ENCODE data around the gene ADGRB2.

Gene ADGRB2

DNA sequence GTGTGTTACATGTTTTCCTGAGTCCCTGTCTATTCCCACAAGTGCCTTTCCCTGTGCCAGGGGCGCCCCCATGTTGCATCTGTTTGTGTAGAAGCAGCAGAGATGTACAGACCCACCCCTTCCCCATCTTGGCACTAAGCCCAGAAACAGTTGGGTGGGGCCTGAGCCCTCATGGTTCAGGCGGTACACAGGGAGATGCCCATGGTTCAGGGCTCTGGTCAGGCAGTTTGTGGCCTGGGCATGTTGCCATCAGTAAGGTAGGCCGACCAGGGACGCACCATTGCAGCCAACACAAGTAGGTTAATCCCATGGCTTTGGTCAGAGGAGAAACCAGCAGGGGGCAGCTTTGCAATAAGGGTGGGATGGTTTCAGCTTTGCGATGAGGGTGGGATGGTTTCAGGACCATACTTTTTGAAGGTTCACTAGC lies 914 bp upstream of the ADGRB2 start:
- in situ Hi-C loops (cut with MboI; ENCODE audit: low sequenced_read_pairs) = no loop called here

DNA sequence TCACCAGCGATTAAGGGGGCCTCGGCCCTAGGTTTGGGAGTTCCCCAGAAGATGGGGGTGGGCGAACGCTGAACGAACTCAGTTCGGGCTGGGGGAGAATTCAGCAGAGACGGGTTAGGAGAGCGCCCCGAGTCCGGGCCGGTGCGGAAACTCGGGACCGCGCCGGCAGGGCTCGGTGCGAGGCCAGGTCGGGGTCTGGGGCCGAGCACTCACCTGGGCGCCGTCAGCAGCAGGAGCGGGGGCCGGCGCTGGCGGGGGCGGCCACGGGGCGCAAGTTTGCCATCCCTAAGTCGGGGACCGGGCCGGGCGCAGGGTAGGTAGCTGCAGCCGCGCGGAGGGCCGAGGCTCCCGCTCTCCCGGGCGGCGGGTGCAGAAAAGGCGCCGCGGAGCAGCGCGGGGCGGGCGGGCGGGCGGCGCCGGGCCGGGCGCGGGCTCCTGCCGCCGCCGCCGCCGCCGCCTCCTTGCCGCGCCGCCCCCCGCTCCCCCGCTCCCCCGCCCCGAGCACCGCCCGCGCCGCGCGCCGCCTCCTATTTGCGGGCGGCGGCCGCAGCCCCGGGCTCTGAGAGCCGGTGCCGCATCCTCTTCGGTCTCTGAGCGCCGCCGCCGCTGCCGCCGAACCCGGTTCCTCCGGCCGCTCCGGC lies 349 bp downstream of the ADGRB2 start:
- in situ Hi-C loops (cut with MboI; ENCODE audit: low sequenced_read_pairs) = no loop called here

DNA sequence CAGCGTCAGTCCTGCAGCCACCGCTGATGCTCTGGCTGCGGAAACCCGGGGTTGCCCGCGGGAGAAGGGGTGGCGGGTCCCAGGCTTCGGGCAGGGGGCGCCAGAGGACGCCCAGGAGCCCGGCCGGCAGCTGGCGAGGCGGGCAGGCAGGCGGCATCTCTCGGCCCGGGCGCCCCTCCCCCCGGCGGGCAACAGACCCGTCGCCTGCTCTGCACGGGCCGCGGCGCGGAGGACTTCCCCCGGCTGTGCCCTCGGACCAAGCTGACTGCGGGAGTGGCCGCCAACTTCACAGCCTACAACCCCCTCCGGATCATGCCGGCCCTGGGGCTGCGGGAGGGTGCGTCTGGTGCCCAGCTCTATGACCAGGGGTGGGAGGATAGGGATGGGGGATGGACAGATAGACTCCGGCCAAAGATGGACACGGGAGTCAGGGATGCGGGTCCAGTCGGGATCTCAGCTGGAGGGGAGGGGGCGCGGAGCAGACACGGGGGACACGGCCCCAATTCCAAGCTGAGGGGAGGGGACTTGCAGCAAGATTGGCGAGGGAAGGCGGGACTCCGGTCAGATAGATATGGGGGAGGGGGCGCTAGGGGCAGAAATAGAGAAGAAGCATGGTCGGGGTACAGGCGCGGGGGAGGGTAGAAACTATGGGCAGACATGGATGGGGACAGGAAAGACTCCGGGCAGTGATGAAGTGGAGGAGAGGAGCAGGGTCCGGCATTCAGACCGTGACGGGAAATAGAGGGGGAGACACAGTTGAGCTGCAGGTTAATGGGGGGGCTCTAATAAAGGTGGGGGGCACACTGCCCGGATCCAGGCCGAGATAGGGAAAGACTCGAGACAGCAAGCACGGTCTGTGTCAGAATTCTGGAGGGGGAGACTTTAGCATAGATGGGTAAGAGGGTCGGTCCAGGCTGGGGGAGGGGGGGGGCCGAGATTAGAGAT lies 1.1 kb downstream of the ADGRB2 start:
- in situ Hi-C loops (cut with MboI; ENCODE audit: low sequenced_read_pairs) = no loop called here

DNA sequence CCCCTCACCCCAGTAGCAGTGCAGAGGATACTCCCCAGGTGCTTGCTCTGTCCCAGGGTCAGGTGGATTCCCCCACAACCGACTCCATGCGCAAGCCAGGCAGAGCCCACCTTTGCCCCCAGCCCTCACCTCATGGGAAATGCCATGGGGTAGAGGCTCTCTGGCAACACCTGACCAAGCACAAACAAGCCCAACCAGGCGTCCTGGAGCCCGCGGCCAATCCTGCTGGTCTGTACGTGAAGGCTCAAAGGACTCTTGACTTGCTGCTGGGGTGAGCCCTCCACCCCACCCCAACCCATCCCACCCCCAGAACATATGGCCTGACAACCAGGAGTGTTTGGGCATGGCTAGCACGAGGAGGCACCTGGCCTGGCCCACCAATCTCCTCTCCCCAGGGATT lies 1.8 kb downstream of the ADGRB2 start:
- in situ Hi-C loops (cut with MboI; ENCODE audit: low sequenced_read_pairs) = no loop called here

DNA sequence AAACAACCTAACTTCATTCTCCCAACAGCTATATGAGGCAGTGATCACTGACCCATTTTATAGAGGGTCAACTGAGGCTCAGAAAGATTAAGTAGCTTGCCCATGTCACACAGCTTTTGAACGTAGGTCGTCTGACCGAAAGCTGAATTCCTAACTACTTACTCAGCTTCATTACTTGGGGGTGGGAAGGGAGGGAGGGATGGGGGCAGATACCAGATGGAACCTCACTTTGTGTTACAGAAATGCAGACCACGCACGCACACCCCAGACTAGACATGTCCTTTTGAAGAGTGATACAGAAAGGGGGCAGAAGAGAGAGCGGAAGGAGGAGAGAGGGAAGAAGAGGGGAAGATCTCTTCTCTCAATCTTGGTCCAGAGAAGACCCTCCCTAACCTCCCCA lies 2.3 kb downstream of the ADGRB2 start:
- in situ Hi-C loops (cut with MboI; ENCODE audit: low sequenced_read_pairs) = no loop called here

DNA sequence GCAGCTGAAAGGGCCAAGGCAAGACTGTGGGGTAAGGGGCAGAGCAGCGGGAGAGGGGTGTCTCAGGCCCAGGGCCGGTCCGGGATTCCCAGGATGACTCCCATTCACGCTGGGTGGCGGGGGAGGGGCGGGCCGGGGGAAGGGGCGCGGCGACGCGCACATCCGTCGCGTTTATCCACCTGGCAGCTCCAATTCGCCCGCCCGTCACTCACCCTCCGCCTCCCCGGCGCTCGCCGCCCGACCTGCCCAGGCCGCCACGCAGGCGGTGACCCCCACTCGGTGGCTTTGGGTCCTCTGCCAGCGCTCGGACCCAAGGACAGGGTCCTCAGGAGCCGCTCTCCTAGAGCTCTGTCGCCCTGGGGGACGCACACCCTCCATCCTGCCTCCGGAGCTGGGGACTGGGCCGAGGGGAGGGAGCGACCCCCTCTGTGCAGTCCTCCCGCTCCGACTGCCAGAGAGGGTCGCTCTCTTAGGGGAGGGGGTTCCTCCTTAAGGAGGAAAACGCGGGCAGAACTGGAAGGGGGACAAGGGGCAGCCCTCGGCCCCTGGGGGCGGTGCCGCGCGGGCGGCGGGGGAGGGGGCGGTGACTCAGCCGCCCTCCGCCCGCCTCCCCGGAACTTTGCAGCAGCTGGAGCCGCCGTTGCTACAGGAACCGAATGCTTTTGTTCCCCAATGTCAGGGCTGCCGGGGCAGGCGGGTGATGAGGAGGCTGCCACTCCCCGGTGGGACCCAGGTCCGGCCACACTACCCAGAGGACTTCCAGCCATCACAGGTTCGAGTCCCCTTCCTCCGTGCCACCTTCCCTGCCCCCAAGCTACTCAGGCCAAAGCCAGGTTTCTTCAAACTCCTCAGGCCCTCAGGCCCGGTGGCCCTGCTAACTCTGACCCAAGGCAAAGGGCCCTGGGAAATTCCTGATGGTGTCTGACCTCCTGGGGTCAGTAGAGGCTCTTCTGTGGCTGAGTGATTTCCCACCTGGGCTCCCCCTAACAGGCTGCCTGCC lies 3.4 kb downstream of the ADGRB2 start:
- in situ Hi-C loops (cut with MboI; ENCODE audit: low sequenced_read_pairs) = no loop called here

DNA sequence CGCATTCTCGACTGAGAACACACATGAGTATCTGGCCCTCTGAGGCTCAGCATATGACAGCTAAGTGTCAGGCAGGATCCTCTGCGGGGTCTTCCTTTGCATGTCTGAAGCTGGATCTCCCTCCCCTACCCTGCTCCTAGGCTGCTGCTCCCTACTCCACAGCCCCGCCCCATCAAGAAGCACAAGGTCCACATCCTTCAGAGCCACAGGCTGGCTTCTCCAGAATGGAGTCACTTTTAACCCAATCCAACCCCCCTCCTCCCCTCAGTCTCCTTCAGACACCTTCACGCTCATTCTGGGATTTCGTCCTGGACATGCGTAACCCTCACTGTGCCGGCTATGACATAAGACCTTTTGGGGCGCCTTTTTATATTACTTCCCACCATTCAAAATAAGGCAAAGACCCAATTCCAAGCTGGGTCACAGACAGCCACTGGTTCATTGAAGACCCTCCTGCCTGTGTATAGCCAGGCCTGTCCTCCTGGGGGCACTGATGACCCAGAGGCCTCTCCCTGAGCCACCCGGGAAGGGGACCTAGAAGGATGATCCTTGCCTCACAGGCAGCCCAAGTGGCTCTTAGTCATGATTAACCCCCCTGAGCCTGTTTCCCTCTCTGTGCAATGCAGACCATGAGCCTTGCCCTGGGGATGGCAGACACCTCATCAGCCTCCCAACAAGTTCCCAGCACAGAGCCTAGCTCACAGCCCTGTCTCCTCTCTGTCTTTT lies 4.7 kb downstream of the ADGRB2 start:
- in situ Hi-C loops (cut with MboI; ENCODE audit: low sequenced_read_pairs) = no loop called here

DNA sequence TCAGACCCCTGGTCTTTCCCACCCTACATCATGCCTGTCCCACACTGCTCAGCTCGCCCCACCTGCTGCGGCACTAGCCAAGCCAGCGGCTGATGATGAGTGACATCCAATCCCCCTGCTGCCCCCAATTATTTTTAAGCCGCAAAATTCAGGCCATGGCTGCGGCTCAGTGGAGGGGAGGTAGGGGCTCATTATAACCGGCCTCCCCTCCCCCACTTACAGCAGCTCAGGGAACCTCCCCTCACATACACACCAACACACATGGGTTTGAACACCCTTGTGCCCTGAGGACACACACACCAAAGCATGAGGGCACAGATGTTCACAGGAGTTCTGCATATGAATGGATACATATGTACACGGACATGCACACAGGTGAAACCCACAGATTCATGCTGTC lies 5.3 kb downstream of the ADGRB2 start:
- in situ Hi-C loops (cut with MboI; ENCODE audit: low sequenced_read_pairs) = no loop called here

DNA sequence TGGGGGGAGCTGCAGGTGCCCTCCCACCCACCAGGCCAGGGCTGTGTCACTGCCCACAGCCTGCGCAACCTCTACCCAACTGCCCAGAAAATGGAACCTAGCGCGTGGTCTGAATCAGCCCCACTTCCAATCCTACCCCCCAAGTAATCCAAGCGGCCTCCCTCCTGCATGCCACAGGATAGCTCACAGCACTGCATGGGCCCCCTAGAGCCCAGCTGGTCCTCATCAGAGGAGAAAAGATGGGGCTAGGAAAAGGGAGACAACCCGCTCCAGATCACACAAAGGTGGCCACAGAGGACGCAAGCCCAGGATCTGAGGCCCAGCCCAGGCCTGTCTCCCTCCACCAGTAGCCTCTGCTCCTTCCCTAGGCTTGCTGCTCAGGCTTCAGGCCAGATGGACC lies 6.2 kb downstream of the ADGRB2 start:
- in situ Hi-C loops (cut with MboI; ENCODE audit: low sequenced_read_pairs) = no loop called here

DNA sequence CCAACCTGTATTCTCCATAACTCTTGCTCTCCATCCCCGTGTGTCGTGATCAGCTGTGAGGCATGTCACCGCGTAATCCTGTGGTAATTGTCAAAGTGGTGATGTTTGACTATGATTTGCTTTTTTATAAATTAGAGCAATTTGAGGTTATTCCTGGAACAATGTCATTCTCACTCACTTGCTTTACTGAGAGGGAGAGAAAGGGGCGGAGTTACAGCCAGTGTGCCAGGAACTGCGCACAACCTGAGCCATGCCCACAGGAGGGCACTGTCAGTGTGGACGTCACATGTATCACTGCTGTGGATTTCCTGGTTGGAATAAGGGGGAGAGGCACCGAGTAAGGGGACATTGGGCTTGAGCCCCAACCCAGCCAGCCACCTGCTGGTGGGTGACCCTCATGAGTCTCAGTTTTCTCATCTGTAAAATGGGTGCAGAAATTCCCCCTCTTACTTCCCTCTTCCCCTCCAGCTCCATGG lies 6.9 kb downstream of the ADGRB2 start:
- in situ Hi-C loops (cut with MboI; ENCODE audit: low sequenced_read_pairs) = no loop called here

DNA sequence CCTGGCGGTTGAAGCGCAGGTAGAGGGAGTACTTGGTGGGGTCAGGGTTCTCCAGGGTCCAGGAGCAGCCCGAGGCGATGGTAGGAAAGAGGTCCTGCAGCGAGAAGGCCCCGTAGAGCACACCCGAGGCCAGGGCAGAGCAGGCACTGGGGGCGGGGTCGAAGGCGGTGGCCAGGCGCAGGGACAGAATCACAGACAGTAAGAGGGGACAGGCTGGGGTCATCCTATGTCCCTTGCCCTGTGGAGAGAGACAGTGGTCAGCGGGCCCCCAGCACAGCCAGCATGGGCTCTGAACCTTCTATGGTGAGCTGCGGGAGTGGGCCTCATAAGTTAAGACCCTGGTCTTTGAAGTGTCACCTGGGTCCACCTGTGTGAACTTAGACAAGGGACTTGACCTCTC lies 7.6 kb downstream of the ADGRB2 start:
- in situ Hi-C loops (cut with MboI; ENCODE audit: low sequenced_read_pairs) = no loop called here

DNA sequence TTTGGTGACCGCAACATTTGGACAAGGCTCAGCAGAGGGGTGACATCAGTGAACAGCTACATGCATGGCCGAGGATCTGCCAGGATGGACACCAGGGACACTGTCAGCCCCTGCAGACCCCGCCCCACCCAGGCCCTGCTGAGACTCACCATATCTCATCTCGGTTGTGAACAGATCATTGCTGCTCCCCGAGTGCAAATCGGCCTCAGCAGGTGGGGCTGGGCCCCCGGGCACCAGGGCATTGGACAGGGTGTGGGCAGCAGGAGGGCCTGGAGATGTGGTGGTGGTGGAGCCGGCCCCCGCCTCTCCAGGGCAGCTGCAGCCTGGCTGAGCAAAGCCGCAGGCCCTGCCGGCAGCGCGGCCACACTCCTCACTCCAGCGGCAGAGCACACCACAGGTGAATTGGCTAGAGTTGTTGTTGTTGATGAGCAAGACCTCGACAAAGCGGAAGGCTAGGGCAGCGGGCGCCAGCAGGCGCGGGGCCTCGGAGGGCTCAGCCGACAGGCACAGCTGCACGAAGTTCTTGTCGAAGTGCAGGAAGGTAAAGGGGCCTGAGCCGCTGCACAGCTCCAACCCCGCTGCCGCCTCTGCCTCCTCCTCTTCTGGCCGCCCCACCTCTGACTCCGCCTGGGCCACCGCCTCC lies 8.2 kb downstream of the ADGRB2 start:
- in situ Hi-C loops (cut with MboI; ENCODE audit: low sequenced_read_pairs) = no loop called here

DNA sequence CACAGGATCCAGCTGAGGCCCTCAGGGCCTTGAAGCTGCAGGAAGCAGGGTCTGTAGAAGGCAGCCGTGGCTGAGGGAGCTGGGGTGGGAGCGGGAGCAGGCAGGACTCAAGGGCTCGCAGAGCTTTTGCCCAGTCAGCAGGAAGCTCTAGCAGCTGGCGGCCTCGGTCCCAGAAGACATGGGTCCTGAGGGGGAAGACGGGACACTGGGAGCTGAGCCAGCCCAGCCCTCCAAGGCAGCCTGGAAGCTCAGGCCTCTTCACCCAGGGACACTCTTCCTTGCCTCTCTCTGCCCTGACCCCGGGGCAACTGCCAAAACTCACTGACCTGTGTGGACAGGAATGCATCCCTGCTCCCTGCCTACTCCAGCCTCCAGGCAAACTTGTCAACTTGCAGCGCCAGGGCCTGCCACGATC lies 8.9 kb downstream of the ADGRB2 start:
- in situ Hi-C loops (cut with MboI; ENCODE audit: low sequenced_read_pairs) = no loop called here

DNA sequence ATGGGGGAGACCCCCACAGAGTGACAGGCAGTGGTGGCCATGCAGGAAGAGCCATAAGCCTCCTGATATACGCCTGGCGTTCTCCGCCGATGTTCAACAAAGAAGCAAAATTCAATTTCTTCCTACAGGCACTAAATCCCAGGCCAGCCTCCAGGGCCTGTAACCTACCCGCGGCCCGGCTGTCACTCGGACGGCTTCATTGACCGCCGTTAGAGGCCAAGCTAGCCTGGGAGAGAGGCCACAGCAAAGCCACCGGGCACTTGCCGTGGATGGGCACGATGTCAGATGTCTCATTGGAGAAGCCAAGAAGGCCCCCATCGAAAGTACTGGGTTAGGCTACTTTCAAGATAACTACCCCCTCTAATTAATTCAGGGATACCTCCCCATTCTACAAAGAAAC lies 9.7 kb downstream of the ADGRB2 start:
- in situ Hi-C loops (cut with MboI; ENCODE audit: low sequenced_read_pairs) = no loop called here

DNA sequence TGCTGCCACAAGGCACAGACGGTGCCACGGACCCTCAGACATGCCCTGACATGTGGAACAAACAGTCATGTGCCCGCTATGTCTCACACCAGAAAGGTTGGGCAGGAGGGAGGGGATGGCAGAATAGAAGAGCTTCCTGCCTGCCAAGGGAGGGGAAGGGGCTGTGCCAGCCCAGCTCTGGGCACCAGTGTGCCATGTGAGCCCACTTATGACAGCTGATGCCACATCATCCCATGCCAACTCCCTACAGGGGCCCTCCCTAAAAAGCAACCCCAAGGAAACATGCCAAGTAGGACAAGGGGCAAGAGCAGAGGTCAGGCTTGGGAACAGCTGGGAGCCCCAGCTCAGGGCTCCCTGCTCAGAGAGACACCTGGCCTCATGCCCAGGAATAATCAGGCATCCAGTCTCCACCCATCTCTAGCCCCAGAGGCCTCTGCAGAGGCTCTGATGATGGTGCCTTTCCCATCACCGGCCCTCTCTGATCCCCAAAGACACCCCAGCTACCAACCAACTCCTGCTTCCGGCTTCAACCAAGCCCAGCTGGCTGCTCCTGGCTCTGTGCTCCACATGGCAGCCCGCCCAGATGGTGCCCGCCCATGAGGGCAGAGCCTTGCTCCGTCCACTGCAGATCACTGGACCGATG lies 10.3 kb downstream of the ADGRB2 start:
- in situ Hi-C loops (cut with MboI; ENCODE audit: low sequenced_read_pairs) = no loop called here

DNA sequence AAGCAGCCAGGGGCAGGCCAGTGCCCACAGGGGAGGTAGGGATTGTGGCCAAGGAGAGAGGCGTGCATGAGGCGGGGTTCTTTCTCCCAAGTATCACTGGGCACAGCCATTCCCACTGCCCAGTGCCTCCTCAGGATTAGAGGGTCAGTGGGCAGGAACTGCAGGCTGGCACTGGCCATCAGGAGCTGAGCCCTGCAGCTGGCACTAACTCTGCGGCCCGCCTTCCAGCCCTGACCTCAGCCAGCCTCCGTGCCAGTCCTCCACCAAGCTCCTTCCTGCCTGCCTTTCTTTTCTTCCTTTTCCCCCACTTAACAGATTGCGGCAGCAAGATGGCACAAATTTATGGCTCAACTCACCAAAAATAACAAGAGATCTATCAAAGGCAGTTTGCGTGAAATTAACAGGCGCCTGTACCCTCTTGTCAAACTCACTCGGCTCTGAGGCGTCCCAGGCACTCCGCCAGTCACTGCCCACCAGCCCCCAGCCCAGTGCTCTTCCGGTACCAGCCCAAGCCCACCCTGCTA lies 11.1 kb downstream of the ADGRB2 start:
- in situ Hi-C loops (cut with MboI; ENCODE audit: low sequenced_read_pairs) = no loop called here

DNA sequence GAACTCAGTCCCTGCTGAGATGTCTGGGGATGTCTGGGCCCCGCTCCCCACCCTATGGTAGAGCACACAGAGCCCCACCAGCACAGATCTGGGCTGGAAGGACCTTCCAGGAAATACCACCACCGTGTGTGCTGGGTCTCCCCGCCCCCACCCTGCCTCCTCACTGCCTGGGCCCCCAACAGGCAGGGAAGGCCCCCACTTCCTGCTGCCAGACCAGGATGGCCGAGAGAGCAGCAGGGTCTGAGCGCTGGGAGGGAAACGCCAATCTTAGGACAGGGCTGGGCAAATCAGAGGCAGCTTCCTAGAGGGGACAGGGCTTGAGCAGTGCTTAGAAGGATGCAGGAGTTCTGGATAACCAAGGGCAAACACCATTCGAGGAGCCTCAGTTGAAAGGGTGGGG lies 11.9 kb downstream of the ADGRB2 start:
- in situ Hi-C loops (cut with MboI; ENCODE audit: low sequenced_read_pairs) = no loop called here

DNA sequence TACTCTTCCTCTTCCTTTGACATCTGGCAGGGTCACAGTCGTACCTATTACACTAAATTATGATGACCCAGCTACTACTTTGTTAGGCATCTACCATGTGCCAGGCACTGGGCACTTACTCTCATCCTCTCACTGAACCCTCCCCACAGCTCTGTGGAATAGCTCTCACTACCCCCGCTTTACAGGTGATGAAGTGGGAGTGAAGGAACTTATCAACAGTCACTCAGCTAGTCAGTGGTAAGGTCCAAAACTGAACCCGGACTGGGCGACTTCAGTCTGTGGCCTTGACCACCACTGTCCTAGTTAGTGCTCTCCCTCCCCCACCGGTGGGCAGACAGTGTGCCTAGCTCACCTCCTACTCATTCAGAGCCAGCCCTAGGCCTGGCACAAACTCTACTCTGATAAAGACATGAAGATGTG lies 12.3 kb downstream of the ADGRB2 start:
- in situ Hi-C loops (cut with MboI; ENCODE audit: low sequenced_read_pairs) = no loop called here

DNA sequence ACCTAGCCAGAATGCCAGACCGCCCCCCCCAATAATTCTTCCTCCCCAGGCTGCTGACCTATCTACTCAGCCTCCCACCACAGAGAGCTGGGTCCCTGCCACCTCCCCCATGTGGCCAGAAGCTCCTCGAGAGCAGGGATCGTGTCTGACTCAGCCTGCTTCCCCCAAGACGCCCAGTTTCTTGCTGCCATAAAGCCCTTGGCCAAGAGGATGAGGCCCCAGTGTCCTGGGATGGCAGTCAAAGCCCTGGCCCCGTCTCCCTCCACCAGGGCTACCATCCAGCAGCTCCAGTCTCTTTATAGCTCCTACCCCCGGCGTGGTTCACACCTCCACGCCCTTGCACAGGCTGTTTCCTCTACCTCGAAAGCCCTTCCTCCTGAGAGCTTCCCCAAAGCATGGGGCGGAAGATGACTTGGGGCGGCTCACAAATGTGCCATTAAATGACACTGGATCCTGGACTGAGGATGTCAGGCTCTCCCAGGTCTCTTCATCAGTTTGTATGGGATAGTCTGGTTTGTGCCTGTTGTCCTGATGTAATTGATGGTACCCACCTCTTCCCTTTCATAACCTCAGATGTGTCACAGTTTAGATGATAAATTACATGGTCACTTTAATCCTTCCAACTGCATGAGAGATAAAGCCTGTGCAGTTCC lies 13.2 kb downstream of the ADGRB2 start:
- in situ Hi-C loops (cut with MboI; ENCODE audit: low sequenced_read_pairs) = no loop called here
